Panc1 (cell line): ENCODE measurements around the gene ST3GAL4. TPM values are rescaled to one million over a fixed set of nuclear protein-coding genes. Genes with fewer than 3 reads are reported as not detected.

Experiments
- ATAC-seq: fragments of 200-7000 bp; cut with Tn5 transposase; 2 replicates; pipeline ENCODE4 v1.9.1; 2020; ENCODE audit warnings: mild to moderate bottlenecking, moderate library complexity
- BruUV-seq: library from RNA; stranded (reverse); fragments of 400-500 nt; replicated peaks from 2 replicates; lab custom pipeline; 2021; lab: Mats Ljungman, UMichigan
- CTCF ChIA-PET: fragments of 300-600 bp; sonication (Branson Sonifier 250); formaldehyde crosslinking; loops from one replicate; lab custom pipeline; 2022; ENCODE audit warnings: antibody characterized with exemption; lab: Charles Lee
- POLR2A ChIA-PET: fragments of 300-600 bp; sonication (Branson Sonifier 250); formaldehyde crosslinking; loops from one replicate; lab custom pipeline; 2022; ENCODE audit warnings: antibody characterized with exemption; lab: Charles Lee
- DNase-seq: peaks from one replicate; pipeline ENCODE4 v3.0.0-alpha.2; 2010; ENCODE audit warnings: low read depth, low spot score
- H3K27ac ChIP-seq: 2 replicates; pipeline ENCODE4 v1.5.1; 2011; ENCODE audit warnings: mild to moderate bottlenecking, low read length, inconsistent platforms
- H3K27me3 ChIP-seq: fragments of 200-500 bp; sonication (Bioruptor generic); 2 replicates; pipeline ENCODE4 v1.6.0; 2014; ENCODE audit warnings: low read length, inconsistent platforms; ENCODE audit not compliant: control insufficient read depth, insufficient read depth
- H3K36me3 ChIP-seq: fragments of 200-500 bp; sonication (Bioruptor generic); 2 replicates; pipeline ENCODE4 v1.5.1; 2014; ENCODE audit warnings: inconsistent platforms, mild to moderate bottlenecking, low read length, moderate library complexity; ENCODE audit not compliant: control insufficient read depth, insufficient read depth
- H3K4me1 ChIP-seq: 2 replicates; pipeline ENCODE4 v1.5.1; 2011; ENCODE audit warnings: inconsistent platforms, mild to moderate bottlenecking, low read length, moderate library complexity; ENCODE audit not compliant: control insufficient read depth, insufficient read depth
- H3K4me3 ChIP-seq, 2 experiments: 2 replicates each; pipeline ENCODE4 v1.5.1; 2011 to 2012; ENCODE audit warnings: low read depth in 2 of 2, low read length in 2 of 2, mild to moderate bottlenecking in 2 of 2, inconsistent platforms in 1 of 2, moderate library complexity in 1 of 2
- H3K9me3 ChIP-seq: fragments of 200-500 bp; sonication (Bioruptor generic); 2 replicates; pipeline ENCODE4 v1.5.1; 2014; ENCODE audit warnings: low read depth, mild to moderate bottlenecking, inconsistent platforms, low read length, moderate library complexity; ENCODE audit not compliant: control insufficient read depth, insufficient read depth
- POLR2AphosphoS5 ChIP-seq: IDR thresholded peaks from 2 replicates; pipeline ENCODE4 v1.6.1; 2012; ENCODE audit warnings: mild to moderate bottlenecking, low read depth, low read length, moderate library complexity
- SIN3A ChIP-seq: IDR thresholded peaks from 2 replicates; pipeline ENCODE4 v1.6.1; 2012; ENCODE audit warnings: low read depth, mild to moderate bottlenecking, low read length, moderate library complexity, borderline replicate concordance; ENCODE audit not compliant: insufficient read depth
- TCF7L2 ChIP-seq: IDR thresholded peaks from 2 replicates; pipeline ENCODE4 v1.6.1; 2011; ENCODE audit warnings: mild to moderate bottlenecking, low read depth, low read length, inconsistent platforms
- in situ Hi-C: cut with HindIII; loops from 2 replicates; pipeline ENCODE4 v1.10.0; 2016; ENCODE audit warnings: low sequenced_read_pairs, low pct_unique_long_range_greater_than_20kb
- intact Hi-C: fragments of 100-400 bp; cut with micrococcal nuclease; formaldehyde crosslinking; loops from one replicate; pipeline ENCODE4 v1.10.0; 2022; ENCODE audit not compliant: unreplicated experiment
- total RNA-seq: library from RNA; stranded (reverse); gene quantifications from one replicate; pipeline ENCODE4 v1.2.1, GENCODE V29; 2021; ENCODE audit not compliant: unreplicated experiment
- TF ChIP-seq, protein P1 (sequence below), 2 experiments: IDR thresholded peaks; 2 replicates each; pipeline ENCODE4 v1.6.1; 2011 to 2012; ENCODE audit warnings: low read depth in 2 of 2, control low read depth in 1 of 2, low read length in 1 of 2, mild to moderate bottlenecking in 1 of 2, moderate library complexity in 1 of 2; ENCODE audit not compliant: insufficient read depth in 1 of 2
- TF ChIP-seq, protein P2 (sequence below): fragments of 450-650 bp; IDR thresholded peaks from 2 replicates; pipeline ENCODE4 v1.5.1; 2017; ENCODE audit warnings: mild to moderate bottlenecking

ST3GAL4 gene
- total RNA-seq, 1 experiment from 2014 or later = 56.6 TPM

DNA sequence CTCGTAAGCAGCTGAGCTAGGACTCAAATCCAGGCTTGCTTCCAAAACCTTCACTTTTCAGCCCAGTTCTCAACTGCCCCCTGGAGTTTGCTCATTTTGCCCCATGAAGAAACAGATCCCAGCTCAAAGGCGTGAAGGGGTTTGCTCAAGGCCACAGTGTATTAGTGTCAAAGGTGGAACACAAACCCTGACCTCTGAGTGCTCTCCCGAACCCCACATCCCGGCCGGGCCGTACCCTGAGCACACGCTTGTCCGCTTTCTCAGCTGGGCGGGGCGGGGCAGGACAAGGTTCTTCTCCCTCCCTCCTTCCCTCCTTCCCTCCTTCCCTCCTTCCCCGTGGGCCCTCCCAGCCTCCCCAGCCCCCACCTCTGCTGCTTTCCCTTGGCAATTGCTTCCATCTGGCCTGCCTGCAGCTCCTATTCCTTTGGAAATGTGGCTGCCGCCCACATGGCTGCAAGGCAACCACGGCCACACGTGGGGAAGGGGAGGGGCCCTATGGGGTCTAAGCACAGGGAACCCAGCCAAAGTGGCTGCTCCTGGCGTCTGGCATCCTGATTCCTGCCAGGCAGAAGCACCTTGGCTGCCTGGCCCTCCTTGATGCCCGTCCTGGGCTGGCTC lies 4.1 kb downstream of the ST3GAL4 start:
- intact Hi-C loops = no loop called here
- ATAC-seq = no peak

DNA sequence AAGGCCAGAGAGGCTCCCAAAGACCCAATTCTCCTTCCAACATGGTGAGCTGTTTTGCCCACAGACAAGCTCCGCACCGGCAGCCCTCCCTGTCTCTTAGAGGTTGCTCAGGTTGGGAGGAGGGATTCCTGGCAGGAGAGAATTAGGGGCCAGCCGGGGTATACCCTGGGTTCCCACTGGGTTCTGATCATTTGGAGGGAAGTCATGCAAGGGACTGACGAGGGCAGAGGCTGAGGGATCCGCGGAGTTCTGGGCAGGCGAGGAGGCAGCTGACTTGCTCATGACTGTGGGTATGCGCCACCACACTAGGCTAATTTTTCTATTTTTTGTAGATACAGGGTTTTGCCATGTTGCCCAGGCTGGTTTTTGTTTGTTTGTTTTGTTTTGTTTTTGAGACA lies 4.6 kb downstream of the ST3GAL4 start:
- Histone ChIP-seq H3K9me3 (no peaks in the 10 kb centered on the region), H3K4me3 (no peak overlapping the region), H3K36me3 (no peaks in the 10 kb centered on the region; the same call in 1 of the 2 replicates), H3K27me3 (no peaks in the 10 kb centered on the region), H3K27ac (no peak overlapping the region), H3K4me1 (peaks cover 51% of the 10 kb centered on the region)
- in situ Hi-C loops = no loop called here
- TF ChIP-seq POLR2AphosphoS5 = no peak
- TF ChIP-seq, protein P1, sequence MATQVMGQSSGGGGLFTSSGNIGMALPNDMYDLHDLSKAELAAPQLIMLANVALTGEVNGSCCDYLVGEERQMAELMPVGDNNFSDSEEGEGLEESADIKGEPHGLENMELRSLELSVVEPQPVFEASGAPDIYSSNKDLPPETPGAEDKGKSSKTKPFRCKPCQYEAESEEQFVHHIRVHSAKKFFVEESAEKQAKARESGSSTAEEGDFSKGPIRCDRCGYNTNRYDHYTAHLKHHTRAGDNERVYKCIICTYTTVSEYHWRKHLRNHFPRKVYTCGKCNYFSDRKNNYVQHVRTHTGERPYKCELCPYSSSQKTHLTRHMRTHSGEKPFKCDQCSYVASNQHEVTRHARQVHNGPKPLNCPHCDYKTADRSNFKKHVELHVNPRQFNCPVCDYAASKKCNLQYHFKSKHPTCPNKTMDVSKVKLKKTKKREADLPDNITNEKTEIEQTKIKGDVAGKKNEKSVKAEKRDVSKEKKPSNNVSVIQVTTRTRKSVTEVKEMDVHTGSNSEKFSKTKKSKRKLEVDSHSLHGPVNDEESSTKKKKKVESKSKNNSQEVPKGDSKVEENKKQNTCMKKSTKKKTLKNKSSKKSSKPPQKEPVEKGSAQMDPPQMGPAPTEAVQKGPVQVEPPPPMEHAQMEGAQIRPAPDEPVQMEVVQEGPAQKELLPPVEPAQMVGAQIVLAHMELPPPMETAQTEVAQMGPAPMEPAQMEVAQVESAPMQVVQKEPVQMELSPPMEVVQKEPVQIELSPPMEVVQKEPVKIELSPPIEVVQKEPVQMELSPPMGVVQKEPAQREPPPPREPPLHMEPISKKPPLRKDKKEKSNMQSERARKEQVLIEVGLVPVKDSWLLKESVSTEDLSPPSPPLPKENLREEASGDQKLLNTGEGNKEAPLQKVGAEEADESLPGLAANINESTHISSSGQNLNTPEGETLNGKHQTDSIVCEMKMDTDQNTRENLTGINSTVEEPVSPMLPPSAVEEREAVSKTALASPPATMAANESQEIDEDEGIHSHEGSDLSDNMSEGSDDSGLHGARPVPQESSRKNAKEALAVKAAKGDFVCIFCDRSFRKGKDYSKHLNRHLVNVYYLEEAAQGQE (IDR thresholded peaks at IDR 0.05; ENCODE audit: insufficient read depth in 1 of 2, low read depth in 2 of 2, low read length in 1 of 2) = no peak
- no peak for TF ChIP-seq SIN3A
- TF ChIP-seq TCF7L2 = no peak
- TF ChIP-seq, protein P2, sequence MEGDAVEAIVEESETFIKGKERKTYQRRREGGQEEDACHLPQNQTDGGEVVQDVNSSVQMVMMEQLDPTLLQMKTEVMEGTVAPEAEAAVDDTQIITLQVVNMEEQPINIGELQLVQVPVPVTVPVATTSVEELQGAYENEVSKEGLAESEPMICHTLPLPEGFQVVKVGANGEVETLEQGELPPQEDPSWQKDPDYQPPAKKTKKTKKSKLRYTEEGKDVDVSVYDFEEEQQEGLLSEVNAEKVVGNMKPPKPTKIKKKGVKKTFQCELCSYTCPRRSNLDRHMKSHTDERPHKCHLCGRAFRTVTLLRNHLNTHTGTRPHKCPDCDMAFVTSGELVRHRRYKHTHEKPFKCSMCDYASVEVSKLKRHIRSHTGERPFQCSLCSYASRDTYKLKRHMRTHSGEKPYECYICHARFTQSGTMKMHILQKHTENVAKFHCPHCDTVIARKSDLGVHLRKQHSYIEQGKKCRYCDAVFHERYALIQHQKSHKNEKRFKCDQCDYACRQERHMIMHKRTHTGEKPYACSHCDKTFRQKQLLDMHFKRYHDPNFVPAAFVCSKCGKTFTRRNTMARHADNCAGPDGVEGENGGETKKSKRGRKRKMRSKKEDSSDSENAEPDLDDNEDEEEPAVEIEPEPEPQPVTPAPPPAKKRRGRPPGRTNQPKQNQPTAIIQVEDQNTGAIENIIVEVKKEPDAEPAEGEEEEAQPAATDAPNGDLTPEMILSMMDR = no peak
- POLR2A ChIA-PET = no interaction called here
- BruUV-seq = no TSS peak
- intact Hi-C loops = no loop called here
- ATAC-seq (no peak), DNase-seq (no peak)
- CTCF ChIA-PET = no interaction called here

More for the DNA sequence above, 4.1 kb downstream of the ST3GAL4 start:
- H3K27me3 ChIP-seq = no peaks in the 10 kb centered on the region
- no peaks in the 10 kb centered on the region for H3K9me3 ChIP-seq
- in situ Hi-C loops = no loop called here
- DNase-seq = no peak
- peaks cover 53% of the 10 kb centered on the region for H3K4me1 ChIP-seq
- peaks cover 3% of the 10 kb centered on the region; the same call in 1 of the 2 replicates for H3K36me3 ChIP-seq
- no peak for TF ChIP-seq POLR2AphosphoS5
- ChIA-PET CTCF (interaction anchor here (0.6 kb wide), 1 partner anchor 49 kb away, joined by 3 read pairs; no protein-coding TSS in a partner anchor), POLR2A (no interaction called here)
- H3K4me3 ChIP-seq = no peak overlapping the region
- no TSS peak for BruUV-seq
- 0 out of 2 replicates have a peak overlapping the region, but pooled peaks have one; percentile 48 for H3K27ac ChIP-seq

DNA sequence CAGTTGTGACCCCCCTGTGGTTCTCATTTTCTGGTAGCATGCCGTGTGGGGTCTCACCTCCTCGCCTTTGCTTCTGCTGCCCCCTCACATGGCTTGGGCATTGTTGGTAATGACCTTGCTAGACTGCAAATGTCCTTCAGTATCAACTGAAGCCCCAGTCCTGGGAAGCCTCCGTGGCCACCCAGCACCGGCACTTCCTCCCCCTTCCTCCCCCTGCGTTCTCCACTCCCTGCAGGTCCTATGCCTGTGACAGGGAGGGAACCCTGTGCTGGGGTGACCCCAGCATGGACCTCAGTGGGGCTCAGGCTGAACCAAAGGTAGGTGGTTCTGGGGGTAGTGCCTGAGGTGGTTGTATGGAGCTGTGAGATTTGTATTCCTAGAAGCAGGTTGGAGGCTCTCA lies 5.9 kb downstream of the ST3GAL4 start:
- DNase-seq = no peak
- Histone ChIP-seq H3K4me1 (peaks cover 53% of the 10 kb centered on the region), H3K27ac (no peak overlapping the region), H3K27me3 (no peaks in the 10 kb centered on the region), H3K9me3 (no peaks in the 10 kb centered on the region), H3K4me3 (no peak overlapping the region), H3K36me3 (no peaks in the 10 kb centered on the region)
- intact Hi-C loops (no loop called here), in situ Hi-C loops (no loop called here)
- ATAC-seq = no peak
- TF ChIP-seq POLR2AphosphoS5 = no peak
- TF ChIP-seq, protein P1 (IDR thresholded peaks at IDR 0.05; ENCODE audit: insufficient read depth in 1 of 2, low read depth in 2 of 2, low read length in 1 of 2) = no peak
- TF ChIP-seq, protein P2 = no peak
- TF ChIP-seq TCF7L2 = no peak
- no peak for TF ChIP-seq SIN3A
- POLR2A ChIA-PET = no interaction called here
- CTCF ChIA-PET = interaction anchor here (0.7 kb wide), 1 partner anchor 1718 kb away, joined by 3 read pairs; no protein-coding TSS in a partner anchor
- no TSS peak for BruUV-seq
